Karpas-422 (cell line): ENCODE results near the gene BOD1. TPM values are rescaled to one million over a fixed set of nuclear protein-coding genes. Genes with fewer than 3 reads are reported as not detected.

Experiments used
- DNase-seq: peaks from one replicate; pipeline ENCODE4 v3.0.0-alpha.2; 2015
- H2AFZ ChIP-seq: fragments of 200-600 bp; sonication (generic); 2 replicates; pipeline ENCODE4 v1.6.1; 2014; ENCODE audit warnings: antibody characterized with exemption, low read length, mixed read lengths
- H3K27ac ChIP-seq: fragments of 200-600 bp; sonication (generic); 2 replicates; pipeline ENCODE4 v1.5.1; 2014; ENCODE audit warnings: mild to moderate bottlenecking, low read length, moderate library complexity
- H3K27me3 ChIP-seq: fragments of 200-600 bp; sonication (generic); 2 replicates; pipeline ENCODE4 v1.6.1; 2014; ENCODE audit warnings: low read length, mixed read lengths
- H3K36me3 ChIP-seq: fragments of 200-600 bp; sonication (generic); 2 replicates; pipeline ENCODE4 v1.6.1; 2014; ENCODE audit warnings: low read length, mixed read lengths; ENCODE audit not compliant: insufficient read depth
- H3K4me1 ChIP-seq: fragments of 200-600 bp; sonication (generic); 2 replicates; pipeline ENCODE4 v1.6.1; 2014; ENCODE audit warnings: mild to moderate bottlenecking, low read length, mixed read lengths
- H3K4me2 ChIP-seq: fragments of 200-600 bp; sonication (generic); 2 replicates; pipeline ENCODE4 v1.6.1; 2014; ENCODE audit warnings: low read length, low read depth, mild to moderate bottlenecking; ENCODE audit not compliant: poor library complexity, severe bottlenecking
- H3K4me3 ChIP-seq: fragments of 200-600 bp; sonication (generic); 2 replicates; pipeline ENCODE4 v1.5.1; 2014; ENCODE audit warnings: mild to moderate bottlenecking, antibody characterized with exemption, low read length, mixed read lengths
- H3K79me2 ChIP-seq: fragments of 200-600 bp; sonication (generic); 2 replicates; pipeline ENCODE4 v1.6.1; 2014; ENCODE audit warnings: mild to moderate bottlenecking, low read length, mixed read lengths
- H3K9ac ChIP-seq: fragments of 200-600 bp; sonication (generic); 2 replicates; pipeline ENCODE4 v1.6.0; 2014; ENCODE audit warnings: low read length
- H3K9me2 ChIP-seq: fragments of 200-600 bp; sonication (generic), shearing (Covaris generic); replicated peaks from 2 replicates; pipeline ENCODE4 v1.6.0; 2014; ENCODE audit warnings: mild to moderate bottlenecking, low read length, moderate library complexity; ENCODE audit not compliant: insufficient read depth
- H3K9me3 ChIP-seq: fragments of 300-700, 200-600 bp; sonication (generic); 2 replicates; pipeline ENCODE4 v1.6.1; 2014; ENCODE audit warnings: low read length, mixed read lengths
- H4K20me1 ChIP-seq: fragments of 200-600 bp; sonication (generic); 2 replicates; pipeline ENCODE4 v1.6.1; 2014; ENCODE audit warnings: mild to moderate bottlenecking, antibody characterized with exemption, low read length, low read depth; ENCODE audit not compliant: insufficient read depth
- total RNA-seq: library from RNA; depleted of rRNA; stranded (reverse); fragments of >200 nt; shearing (Covaris generic); gene quantifications from 2 replicates; pipeline ENCODE4 v1.2.3, GENCODE V29; 2014; ENCODE audit warnings: low replicate concordance

The BOD1 gene
- total RNA-seq, 1 experiment from 2014 or later: 28.4 TPM

- H4K20me1 ChIP-seq: no peaks in the 10 kb centered on the region
- no peak overlapping the region for H3K4me2 ChIP-seq
- no peaks in the 10 kb centered on the region for H3K27me3 ChIP-seq
- DNase-seq: peak; percentile 78
- no peak overlapping the region for H3K4me3 ChIP-seq
- H3K79me2 ChIP-seq: no peaks in the 10 kb centered on the region
- H3K4me1 ChIP-seq: no peaks in the 10 kb centered on the region
- no peak overlapping the region for H3K27ac ChIP-seq
- no peaks in the 10 kb centered on the region for H3K9me2 ChIP-seq
- H3K9ac ChIP-seq: no peak overlapping the region
- H3K9me3 ChIP-seq: no peaks in the 10 kb centered on the region
- H3K36me3 ChIP-seq: no peaks in the 10 kb centered on the region
- no peak overlapping the region for H2AFZ ChIP-seq
Measured at GRCh38 chr5:173573126-173573960, 43.1 kb downstream of the BOD1 start.

GRCh38 chr5:173572431-173573125 lies 43.9 kb downstream of the BOD1 start:
- H3K27ac ChIP-seq: no peak overlapping the region
- no peak for DNase-seq
- H3K4me2 ChIP-seq: no peak overlapping the region
- H3K9ac ChIP-seq: no peak overlapping the region
- no peaks in the 10 kb centered on the region for H3K9me2 ChIP-seq
- H3K9me3 ChIP-seq: no peaks in the 10 kb centered on the region
- H3K4me1 ChIP-seq: no peaks in the 10 kb centered on the region
- H2AFZ ChIP-seq: no peak overlapping the region
- H4K20me1 ChIP-seq: no peaks in the 10 kb centered on the region
- H3K4me3 ChIP-seq: no peak overlapping the region
- H3K79me2 ChIP-seq: no peaks in the 10 kb centered on the region
- no peaks in the 10 kb centered on the region for H3K36me3 ChIP-seq
- H3K27me3 ChIP-seq: no peaks in the 10 kb centered on the region

GRCh38 chr5:173570321-173571090 lies 45.9 kb downstream of the BOD1 start:
- Histone ChIP-seq H3K4me2 (no peak overlapping the region), H3K27ac (no peak overlapping the region)

GRCh38 chr5:173568703-173569102 lies 47.7 kb downstream of the BOD1 start:
- Histone ChIP-seq H3K4me3 (no peak overlapping the region), H3K9me2 (no peaks in the 10 kb centered on the region), H3K9ac (no peak overlapping the region), H3K4me1 (no peaks in the 10 kb centered on the region), H3K27me3 (no peaks in the 10 kb centered on the region), H3K27ac (no peak overlapping the region), H3K79me2 (no peaks in the 10 kb centered on the region), H4K20me1 (no peaks in the 10 kb centered on the region), H3K36me3 (no peaks in the 10 kb centered on the region), H2AFZ (no peak overlapping the region), H3K9me3 (no peaks in the 10 kb centered on the region), H3K4me2 (no peak overlapping the region)
- no peak for DNase-seq

More at GRCh38 chr5:173570321-173571090, 45.9 kb downstream of the BOD1 start:
- Histone ChIP-seq H3K9me2 (no peaks in the 10 kb centered on the region), H3K4me3 (no peak overlapping the region), H3K27me3 (no peaks in the 10 kb centered on the region), H3K9ac (no peak overlapping the region), H2AFZ (no peak overlapping the region), H3K79me2 (no peaks in the 10 kb centered on the region), H3K4me1 (no peaks in the 10 kb centered on the region), H3K36me3 (no peaks in the 10 kb centered on the region), H3K9me3 (no peaks in the 10 kb centered on the region), H4K20me1 (no peaks in the 10 kb centered on the region)
- DNase-seq: no peak

GRCh38 chr5:173568128-173568527 lies 48.3 kb downstream of the BOD1 start:
- H3K4me1 ChIP-seq: no peaks in the 10 kb centered on the region
- no peak overlapping the region for H3K4me3 ChIP-seq
- no peak overlapping the region for H3K27ac ChIP-seq
- no peak overlapping the region for H3K9ac ChIP-seq
- no peaks in the 10 kb centered on the region for H3K27me3 ChIP-seq
- H3K9me3 ChIP-seq: no peaks in the 10 kb centered on the region
- H4K20me1 ChIP-seq: no peaks in the 10 kb centered on the region
- no peak overlapping the region for H3K4me2 ChIP-seq
- DNase-seq: no peak
- no peaks in the 10 kb centered on the region for H3K79me2 ChIP-seq
- no peaks in the 10 kb centered on the region for H3K36me3 ChIP-seq
- H2AFZ ChIP-seq: no peak overlapping the region
- H3K9me2 ChIP-seq: no peaks in the 10 kb centered on the region

GRCh38 chr5:173567548-173567947 lies 48.9 kb downstream of the BOD1 start:
- Histone ChIP-seq H3K9me3 (no peaks in the 10 kb centered on the region), H3K9me2 (no peaks in the 10 kb centered on the region), H3K4me3 (no peak overlapping the region), H2AFZ (no peak overlapping the region), H3K9ac (no peak overlapping the region), H3K4me1 (no peaks in the 10 kb centered on the region), H4K20me1 (no peaks in the 10 kb centered on the region), H3K27ac (no peak overlapping the region), H3K27me3 (no peaks in the 10 kb centered on the region), H3K4me2 (no peak overlapping the region), H3K36me3 (no peaks in the 10 kb centered on the region), H3K79me2 (no peaks in the 10 kb centered on the region)
- DNase-seq: no peak

- no peaks in the 10 kb centered on the region for H3K36me3 ChIP-seq
- DNase-seq: no peak
- H3K4me2 ChIP-seq: no peak overlapping the region
- H3K27ac ChIP-seq: no peak overlapping the region
- no peaks in the 10 kb centered on the region for H4K20me1 ChIP-seq
- no peaks in the 10 kb centered on the region for H3K27me3 ChIP-seq
- H3K79me2 ChIP-seq: no peaks in the 10 kb centered on the region
- no peak overlapping the region for H3K9ac ChIP-seq
- no peak overlapping the region for H2AFZ ChIP-seq
- no peaks in the 10 kb centered on the region for H3K9me2 ChIP-seq
- H3K9me3 ChIP-seq: no peaks in the 10 kb centered on the region
- no peak overlapping the region for H3K4me3 ChIP-seq
- H3K4me1 ChIP-seq: no peaks in the 10 kb centered on the region
Measured at GRCh38 chr5:173565491-173566072, 50.9 kb downstream of the BOD1 start.

GRCh38 chr5:173564106-173564505 lies 52.3 kb downstream of the BOD1 start:
- no peak overlapping the region for H3K9ac ChIP-seq
- no peak for DNase-seq
- H4K20me1 ChIP-seq: no peaks in the 10 kb centered on the region
- no peaks in the 10 kb centered on the region for H3K36me3 ChIP-seq
- H3K9me3 ChIP-seq: no peaks in the 10 kb centered on the region
- H3K79me2 ChIP-seq: no peaks in the 10 kb centered on the region
- no peak overlapping the region for H3K4me2 ChIP-seq
- H3K4me3 ChIP-seq: no peak overlapping the region
- no peaks in the 10 kb centered on the region for H3K9me2 ChIP-seq
- no peak overlapping the region for H2AFZ ChIP-seq
- H3K27me3 ChIP-seq: no peaks in the 10 kb centered on the region
- H3K4me1 ChIP-seq: no peaks in the 10 kb centered on the region
- no peak overlapping the region for H3K27ac ChIP-seq
